MM.1S (cell line): ENCODE measurements around the gene GRAMD1A.
"Not testable (repeated sequence)": the region's sequence is repeated elsewhere in the genome, so short reads cannot be mapped to it uniquely, and the experiment has no call there.

Source experiments
- DNase-seq: peaks from one replicate; pipeline ENCODE4 v3.0.0-alpha.2; 2015
- H2AFZ ChIP-seq: fragments of 300-600 bp; sonication (generic); 2 replicates; pipeline ENCODE4 v1.6.0; 2016; ENCODE audit warnings: antibody characterized with exemption, low read length
- H3F3A ChIP-seq: fragments of 300-600 bp; sonication (generic); 2 replicates; pipeline ENCODE4 v1.6.1; 2016; ENCODE audit warnings: mild to moderate bottlenecking, antibody characterized with exemption, low read length, moderate library complexity, mixed read lengths; ENCODE audit not compliant: insufficient read depth
- H3K27ac ChIP-seq: fragments of 300-600 bp; sonication (generic); 2 replicates; pipeline ENCODE4 v1.5.1; 2016; ENCODE audit warnings: mild to moderate bottlenecking, low read length
- H3K27me3 ChIP-seq: fragments of 300-600 bp; sonication (generic); replicated peaks from 2 replicates; pipeline ENCODE4 v1.6.0; 2016; ENCODE audit warnings: low read length; ENCODE audit not compliant: insufficient read depth
- H3K36me3 ChIP-seq: fragments of 300-600 bp; sonication (generic); replicated peaks from 2 replicates; pipeline ENCODE4 v1.6.1; 2016; ENCODE audit warnings: mild to moderate bottlenecking, low read length, mixed read lengths; ENCODE audit not compliant: insufficient read depth
- H3K4me1 ChIP-seq: fragments of 300-600 bp; sonication (generic); 2 replicates; pipeline ENCODE4 v1.6.1; 2016; ENCODE audit warnings: low read length, mixed read lengths
- H3K4me2 ChIP-seq: fragments of 300-600 bp; sonication (generic); 2 replicates; pipeline ENCODE4 v1.6.0; 2016; ENCODE audit warnings: low read depth, low read length
- H3K4me3 ChIP-seq: fragments of 300-600 bp; sonication (generic); 2 replicates; pipeline ENCODE4 v1.5.1; 2016; ENCODE audit warnings: low read length, mixed read lengths
- H3K79me2 ChIP-seq: fragments of 300-600 bp; sonication (generic); 2 replicates; pipeline ENCODE4 v1.6.1; 2016; ENCODE audit warnings: mixed run types, low read length, mixed read lengths
- H3K9ac ChIP-seq: fragments of 300-600 bp; sonication (generic); 2 replicates; pipeline ENCODE4 v1.6.1; 2016; ENCODE audit warnings: low read length, mixed read lengths
- H3K9me2 ChIP-seq: fragments of 300-600 bp; sonication (generic); replicated peaks from 2 replicates; pipeline ENCODE4 v1.6.1; 2016; ENCODE audit warnings: mild to moderate bottlenecking, low read length, mixed read lengths; ENCODE audit not compliant: insufficient read depth
- H3K9me3 ChIP-seq: fragments of 300-600 bp; sonication (generic); replicated peaks from 2 replicates; pipeline ENCODE4 v1.6.1; 2016; ENCODE audit warnings: mild to moderate bottlenecking, low read length, mixed read lengths; ENCODE audit not compliant: insufficient read depth
- H4K20me1 ChIP-seq: fragments of 300-600 bp; sonication (generic); 2 replicates; pipeline ENCODE4 v1.6.1; 2016; ENCODE audit warnings: mild to moderate bottlenecking, low read length, moderate library complexity, mixed read lengths; ENCODE audit not compliant: insufficient read depth
- CTCF ChIP-seq: fragments of 300-600 bp; sonication (generic); IDR thresholded peaks from 2 replicates; pipeline ENCODE4 v1.5.1; 2016; ENCODE audit warnings: antibody characterized with exemption, low read length, mixed read lengths
- EZH2 ChIP-seq: fragments of 300-600 bp; sonication (generic); optimal IDR thresholded peaks from 2 replicates; pipeline ENCODE3; 2017; ENCODE audit warnings: low read depth, mild to moderate bottlenecking, antibody characterized with exemption, low read length, mixed read lengths
- EZH2phosphoT487 ChIP-seq: fragments of 300-600 bp; sonication (generic); IDR thresholded peaks from 2 replicates; pipeline ENCODE4 v1.6.1; 2018; ENCODE audit warnings: antibody characterized with exemption, low read length

GRAMD1A gene

GRCh38 chr19:35005256-35005977 is 5.3 kb downstream of the GRAMD1A start:
- Histone ChIP-seq H2AFZ (no peak overlapping the region), H3F3A (no peaks in the 10 kb centered on the region), H3K27me3 (no peaks in the 10 kb centered on the region), H4K20me1 (no peaks in the 10 kb centered on the region), H3K9ac (no peak overlapping the region), H3K4me3 (no peak overlapping the region), H3K27ac (no peak overlapping the region), H3K9me3 (no peaks in the 10 kb centered on the region), H3K9me2 (no peaks in the 10 kb centered on the region), H3K79me2 (peaks cover 6% of the 10 kb centered on the region; the same call in 1 of the 2 replicates), H3K4me2 (no peak overlapping the region), H3K36me3 (no peaks in the 10 kb centered on the region), H3K4me1 (no peaks in the 10 kb centered on the region)
- no peak for DNase-seq
- TF ChIP-seq CTCF, result no peak
- no peak for TF ChIP-seq EZH2phosphoT487
- TF ChIP-seq EZH2, result no peak

- H3K79me2 ChIP-seq, H2AFZ ChIP-seq, H3F3A ChIP-seq, H3K4me2 ChIP-seq, H3K27me3 ChIP-seq, H3K9ac ChIP-seq, H3K27ac ChIP-seq, H3K9me2 ChIP-seq, H3K36me3 ChIP-seq, H3K4me1 ChIP-seq, H4K20me1 ChIP-seq, H3K9me3 ChIP-seq, H3K4me3 ChIP-seq, DNase-seq: not testable (repeated sequence)
These were observed 5.9 kb downstream of the GRAMD1A start for GRCh38 chr19:35006007-35006341.

GRCh38 chr19:35006342-35006998 is 6.3 kb downstream of the GRAMD1A start:
- H3K27me3 ChIP-seq, result no peaks in the 10 kb centered on the region
- no peak overlapping the region for H3K4me2 ChIP-seq
- H3K4me3 ChIP-seq, result no peak overlapping the region
- H3K36me3 ChIP-seq, result no peaks in the 10 kb centered on the region
- no peaks in the 10 kb centered on the region for H3K79me2 ChIP-seq
- TF ChIP-seq EZH2 (no peak), EZH2phosphoT487 (no peak), CTCF (no peak)
- no peak overlapping the region for H3K9ac ChIP-seq
- H2AFZ ChIP-seq, result no peak overlapping the region
- no peak for DNase-seq
- no peak overlapping the region for H3K27ac ChIP-seq
- no peaks in the 10 kb centered on the region for H3K9me2 ChIP-seq
- H4K20me1 ChIP-seq, result no peaks in the 10 kb centered on the region
- H3F3A ChIP-seq, result no peaks in the 10 kb centered on the region
- H3K9me3 ChIP-seq, result no peaks in the 10 kb centered on the region
- no peaks in the 10 kb centered on the region for H3K4me1 ChIP-seq

- Histone ChIP-seq H3K4me2 (no peak overlapping the region), H3K36me3 (no peaks in the 10 kb centered on the region)
These were observed 6.9 kb downstream of the GRAMD1A start for GRCh38 chr19:35006999-35007365.

GRCh38 chr19:35007427-35007826 is 7.3 kb downstream of the GRAMD1A start:
- H3K9me3 ChIP-seq, H4K20me1 ChIP-seq, DNase-seq, H2AFZ ChIP-seq, H3K4me3 ChIP-seq, H3K27ac ChIP-seq, H3K4me1 ChIP-seq, H3K27me3 ChIP-seq, H3K4me2 ChIP-seq, H3K9me2 ChIP-seq, H3K36me3 ChIP-seq, H3K9ac ChIP-seq, H3F3A ChIP-seq, H3K79me2 ChIP-seq: not testable (repeated sequence)

More at GRCh38 chr19:35006999-35007365, 6.9 kb downstream of the GRAMD1A start:
- H2AFZ ChIP-seq, result no peak overlapping the region
- TF ChIP-seq EZH2 (no peak), CTCF (no peak), EZH2phosphoT487 (no peak)
- no peak overlapping the region for H3K4me3 ChIP-seq
- no peaks in the 10 kb centered on the region for H3K9me2 ChIP-seq
- no peaks in the 10 kb centered on the region for H4K20me1 ChIP-seq
- no peak overlapping the region for H3K9ac ChIP-seq
- no peaks in the 10 kb centered on the region for H3K27me3 ChIP-seq
- H3F3A ChIP-seq, result no peaks in the 10 kb centered on the region
- DNase-seq, result no peak
- H3K79me2 ChIP-seq, result no peaks in the 10 kb centered on the region
- no peak overlapping the region for H3K27ac ChIP-seq
- H3K9me3 ChIP-seq, result no peaks in the 10 kb centered on the region
- no peaks in the 10 kb centered on the region for H3K4me1 ChIP-seq
